Hindlimb muscle (tissue), 1 donor: ENCODE data around the gene CDK5R1. TPM values are rescaled to one million over a fixed set of nuclear protein-coding genes. Genes with fewer than 3 reads are reported as not detected.
"Not testable (repeated sequence)": the region's sequence is repeated elsewhere in the genome, so short reads cannot be mapped to it uniquely, and the experiment has no call there.

ENCODE experiments used
- DNase-seq: peaks from one replicate; pipeline ENCODE4 v3.0.0-alpha.2; 2013
- polyA plus RNA-seq: library from polyadenylated mRNA; unstranded; fragments of 120-200 nt; gene quantifications from one replicate; pipeline ENCODE4 v1.2.1, GENCODE V29; 2013; ENCODE audit not compliant: insufficient read length

CDK5R1 gene
- 13.6 TPM for polyA plus RNA-seq

DNA sequence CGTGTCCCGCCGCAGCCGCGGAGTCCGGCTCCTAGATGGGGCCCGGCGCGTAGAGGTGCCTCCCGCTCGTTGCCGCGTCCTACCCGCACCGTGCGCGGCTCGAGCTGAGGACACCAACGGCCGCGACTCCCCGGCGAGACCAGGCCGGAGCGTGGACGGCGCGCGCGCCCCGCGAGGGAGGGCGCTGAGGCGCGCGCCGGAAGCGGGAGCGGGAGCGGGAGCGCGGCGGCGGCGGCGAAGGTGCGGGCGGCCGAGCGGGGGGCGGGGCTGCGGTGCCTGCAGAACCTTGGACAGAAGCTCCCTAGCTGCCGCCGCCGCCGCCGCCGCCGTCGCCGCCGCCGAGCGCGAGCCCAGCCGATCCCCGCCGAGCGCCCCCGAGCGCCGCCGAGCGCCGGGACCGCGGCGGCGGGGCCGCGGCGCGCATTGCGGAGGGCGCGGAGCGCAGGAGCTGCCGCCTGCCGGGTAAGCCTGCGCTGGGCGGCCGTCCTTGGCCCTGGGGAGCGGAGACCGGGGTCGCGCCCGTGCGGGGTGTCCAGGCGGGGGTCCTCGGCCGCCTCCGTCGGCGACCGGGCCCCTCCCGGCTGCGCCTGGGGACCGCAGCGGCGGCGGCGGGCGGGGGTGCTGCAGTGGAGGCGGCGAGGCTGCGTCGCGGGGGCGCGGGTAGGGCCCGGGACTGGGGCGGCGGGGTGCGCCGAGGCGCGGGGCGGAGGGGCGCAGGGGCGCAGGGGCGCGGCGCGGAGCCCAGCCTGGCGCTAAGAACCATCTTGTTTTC, at the start of gene CDK5R1:
Gene CDK5R1 (plus strand): TSS at position 293 of the 772 bp plus-strand sequence. CDS start 628 bp downstream, outside the sequence.
- peak; percentile 69 for DNase-seq

DNA sequence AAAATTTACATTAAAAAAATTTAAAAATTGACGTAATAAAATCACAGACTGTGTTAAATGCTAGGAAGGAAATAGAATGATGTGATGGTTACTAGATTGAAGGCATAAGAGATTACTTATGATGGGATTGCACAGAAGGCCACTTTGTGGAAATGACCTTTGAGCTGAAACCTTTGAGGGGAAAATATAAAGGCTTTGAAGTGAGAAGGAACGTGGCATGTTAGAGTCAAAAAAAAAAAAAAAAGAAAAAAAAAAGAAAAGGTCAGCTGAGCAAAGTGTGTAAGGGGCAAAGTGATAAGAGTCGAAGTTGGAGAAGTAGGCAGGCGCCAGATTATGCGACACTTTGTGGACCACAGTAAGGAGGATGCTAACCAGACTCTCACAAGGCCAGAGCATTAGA, 46.1 kb upstream of the CDK5R1 start:
- DNase-seq, result no peak

GRCh38 chr17:32441886-32442285, 44.9 kb upstream of the CDK5R1 start:
- no peak for DNase-seq

GRCh38 chr17:32443827-32444300, 42.9 kb upstream of the CDK5R1 start:
- DNase-seq, result no peak

- peak; percentile 97 for DNase-seq
Observed at GRCh38 chr17:32444301-32445073, 42.3 kb upstream of the CDK5R1 start, which contains the start of gene PSMD11. PSMD11 (plus strand) TSS chr17:32444510; CDS start chr17:32444524, 14 bp downstream.

DNA sequence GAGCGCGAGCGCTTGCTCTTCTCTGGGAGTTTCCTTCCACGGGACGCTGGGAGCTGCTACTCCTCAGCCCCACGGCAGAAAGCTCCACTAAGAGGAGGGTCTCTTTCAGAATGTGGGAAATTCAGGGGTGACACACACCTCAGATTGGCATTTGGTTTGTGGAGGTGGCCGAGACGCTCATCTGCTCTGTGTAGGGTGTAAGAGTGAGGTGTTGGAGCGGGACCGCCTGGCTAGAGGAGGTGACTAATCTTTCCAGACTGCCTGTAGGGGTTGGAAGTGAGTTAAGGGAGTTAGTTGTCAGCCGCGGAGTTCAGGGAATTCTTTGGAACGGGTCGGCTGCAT, 41.7 kb upstream of the CDK5R1 start:
- DNase-seq, result peak; percentile 26

GRCh38 chr17:32445497-32445896, 41.3 kb upstream of the CDK5R1 start:
- DNase-seq, result no peak

DNA sequence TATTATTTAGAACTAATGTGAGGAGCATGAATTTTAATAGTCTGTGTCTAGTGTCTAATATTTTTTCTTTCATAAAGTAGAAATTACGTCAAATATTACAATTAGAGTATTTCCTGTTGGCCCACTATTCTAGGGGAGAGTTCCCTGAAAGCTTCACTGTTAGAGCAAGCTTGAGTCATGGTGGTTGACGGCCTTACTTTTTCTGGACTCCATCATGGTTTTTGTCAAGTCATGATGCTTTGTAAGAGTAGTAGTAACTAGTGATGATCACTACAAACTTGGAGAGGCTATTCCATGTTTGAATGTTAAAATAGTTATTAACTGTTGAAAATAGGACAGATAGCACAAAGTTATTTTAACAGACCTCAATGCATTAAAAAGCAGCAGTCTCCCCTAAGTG, 40.8 kb upstream of the CDK5R1 start:
- DNase-seq, result no peak

GRCh38 chr17:32446949-32447348, 39.8 kb upstream of the CDK5R1 start:
- no peak for DNase-seq

GRCh38 chr17:32449963-32450362, 36.8 kb upstream of the CDK5R1 start:
- no peak for DNase-seq

DNA sequence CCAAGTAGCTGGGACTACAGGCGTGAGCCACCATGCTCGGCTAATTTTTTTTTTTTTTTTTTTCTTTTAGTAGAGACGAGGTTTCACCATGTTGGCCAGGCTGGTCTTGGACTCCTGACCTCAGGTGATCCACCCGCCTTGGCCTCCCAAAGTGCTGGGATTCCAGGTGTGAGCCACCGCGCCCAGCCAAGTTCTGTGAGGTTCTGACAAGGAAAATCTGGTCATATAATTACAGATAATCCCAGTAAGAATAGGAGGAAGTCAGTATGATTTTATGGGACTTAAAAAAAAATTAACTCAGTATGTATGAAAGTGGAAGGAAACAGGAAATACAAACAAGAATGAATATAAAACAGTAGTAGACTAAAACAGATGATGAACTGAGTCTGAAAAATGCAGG, 36.4 kb upstream of the CDK5R1 start:
- not testable (repeated sequence) for DNase-seq

DNA sequence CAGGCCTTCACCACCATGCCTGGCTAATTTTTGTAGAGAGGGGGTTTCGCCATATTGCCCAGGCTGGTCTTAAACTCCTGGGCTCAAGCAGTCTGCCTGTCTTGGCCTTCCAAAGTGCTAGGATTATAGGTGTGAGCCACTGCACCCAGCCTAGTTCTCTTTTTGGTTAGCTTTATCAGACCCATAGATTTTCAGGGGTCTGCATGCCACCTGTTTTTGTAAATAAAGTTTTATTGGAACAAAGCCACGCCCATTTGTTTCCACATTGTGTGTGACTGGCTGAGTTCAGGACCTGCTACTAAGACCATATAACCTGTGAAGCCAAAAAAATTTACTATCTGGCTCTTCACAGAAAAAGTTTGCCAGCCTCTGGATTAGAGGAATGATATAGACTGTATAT, 34.9 kb upstream of the CDK5R1 start:
- DNase-seq, result no peak

DNA sequence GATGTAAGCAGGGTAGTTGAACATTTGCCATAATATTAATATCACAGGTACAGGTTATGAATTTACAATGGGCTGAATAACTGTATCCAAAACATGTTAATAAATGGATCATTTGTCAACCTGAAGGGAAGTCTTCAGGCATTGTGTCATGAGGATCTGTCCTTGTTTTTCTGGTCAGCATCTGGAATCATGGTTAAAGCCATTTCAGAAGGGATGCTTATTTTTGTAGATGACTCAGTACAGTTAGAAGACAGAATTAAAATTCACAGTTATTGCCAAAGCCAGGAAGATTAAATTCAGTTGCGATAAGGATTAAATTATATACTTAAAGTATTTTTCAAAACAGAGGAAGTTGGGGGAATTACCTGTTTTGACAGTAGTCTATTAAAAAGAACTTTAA, 34.5 kb upstream of the CDK5R1 start:
- no peak for DNase-seq

DNA sequence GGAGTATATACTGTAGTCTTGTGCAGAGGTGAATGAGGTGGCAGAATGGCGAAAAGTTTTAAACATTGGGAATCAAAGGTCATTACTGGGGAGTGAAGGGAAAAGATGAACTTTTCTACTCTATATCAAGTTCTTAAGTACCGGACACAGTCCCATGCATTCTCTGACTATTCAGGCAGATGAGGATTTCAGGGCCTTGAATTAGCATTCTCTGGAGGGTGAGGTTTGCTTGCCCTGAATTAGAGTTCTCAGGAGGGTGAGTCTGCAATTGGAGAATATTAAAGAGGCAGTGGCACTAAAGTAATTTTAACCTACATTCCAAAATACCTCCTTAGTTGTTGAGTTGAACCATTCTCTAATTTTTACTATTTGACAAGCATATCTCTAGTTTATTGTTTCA, 33.4 kb upstream of the CDK5R1 start:
- DNase-seq, result no peak

DNA sequence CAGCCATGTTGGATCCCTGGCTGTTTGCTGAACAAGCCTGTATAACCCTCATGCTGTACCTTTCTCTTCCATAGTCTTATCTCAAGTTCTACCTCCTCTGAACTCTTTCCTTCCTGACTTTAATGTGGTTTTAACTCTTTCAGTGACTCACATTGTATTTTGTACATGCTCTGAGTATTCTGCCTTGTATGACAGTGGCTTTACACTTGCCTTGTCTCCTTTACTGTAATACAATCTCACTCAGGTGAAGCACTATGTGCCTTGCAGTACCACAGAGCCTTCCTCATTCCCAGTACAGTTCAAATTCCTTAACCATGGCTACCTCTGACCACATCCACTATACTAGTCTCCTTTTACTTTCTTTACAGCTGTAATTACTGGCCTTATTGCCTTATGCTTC, 28.4 kb upstream of the CDK5R1 start:
- DNase-seq, result no peak

DNA sequence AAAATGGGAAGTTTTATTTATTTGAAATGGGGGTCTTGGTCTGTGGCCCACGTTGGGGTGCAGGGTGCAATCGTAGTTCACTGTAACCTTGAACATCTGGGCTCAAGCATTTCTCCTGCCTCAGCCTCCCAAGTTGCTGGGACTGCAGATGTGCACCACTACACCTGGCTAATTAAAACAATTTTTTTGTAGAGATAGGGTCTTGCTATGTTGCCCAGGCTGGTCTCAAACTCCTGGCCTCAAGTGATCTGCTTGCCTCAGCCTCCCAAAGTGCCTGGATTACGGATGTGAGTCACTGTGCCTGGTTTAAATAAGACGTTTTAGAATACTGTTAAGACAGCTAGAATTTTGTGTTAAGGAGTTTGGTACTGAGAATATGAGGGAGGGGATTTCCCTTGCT, 26.7 kb upstream of the CDK5R1 start:
- DNase-seq, result no peak

DNA sequence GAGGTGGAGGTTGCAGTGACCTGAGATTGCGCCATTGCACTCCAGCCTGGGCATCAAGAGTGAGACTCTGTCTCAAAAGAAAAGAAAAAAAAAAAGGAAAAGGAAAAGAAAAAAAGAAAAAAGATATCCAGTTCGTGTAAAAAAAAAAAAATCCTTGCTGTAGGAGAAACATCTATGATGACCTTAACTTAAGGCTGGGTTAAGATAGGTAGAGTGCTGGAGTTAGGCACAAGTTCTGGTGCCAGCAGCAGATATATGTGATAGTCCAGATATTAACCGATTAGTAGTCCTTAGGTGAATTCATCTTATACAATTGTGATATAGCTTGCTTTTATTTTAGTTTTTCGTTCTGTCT, 25.3 kb upstream of the CDK5R1 start:
- no peak for DNase-seq

GRCh38 chr17:32461853-32462617, 24.8 kb upstream of the CDK5R1 start:
- no peak for DNase-seq

DNA sequence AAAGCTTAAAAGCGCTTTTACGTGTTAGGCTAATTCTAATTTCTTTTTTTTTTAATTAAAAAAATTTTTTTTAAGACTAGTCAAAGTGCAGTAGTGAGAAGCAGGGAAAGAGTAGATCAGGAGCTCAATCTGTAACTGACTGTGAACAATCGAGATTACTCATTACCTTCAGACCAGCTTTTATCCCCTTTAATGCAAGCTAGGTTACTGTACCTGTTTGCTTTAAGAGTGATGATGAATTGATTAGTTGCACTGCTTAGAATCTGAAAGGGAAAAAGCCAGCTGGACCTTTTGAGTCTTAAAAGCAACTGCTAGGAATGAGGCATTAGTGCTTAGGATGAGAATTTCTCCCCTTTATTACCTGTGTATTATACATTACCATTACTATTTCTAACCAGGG, 23.5 kb upstream of the CDK5R1 start:
- no peak for DNase-seq

- DNase-seq, result no peak
Observed at GRCh38 chr17:32464374-32464773, 22.4 kb upstream of the CDK5R1 start.

GRCh38 chr17:32467949-32468348, 18.8 kb upstream of the CDK5R1 start:
- no peak for DNase-seq

DNA sequence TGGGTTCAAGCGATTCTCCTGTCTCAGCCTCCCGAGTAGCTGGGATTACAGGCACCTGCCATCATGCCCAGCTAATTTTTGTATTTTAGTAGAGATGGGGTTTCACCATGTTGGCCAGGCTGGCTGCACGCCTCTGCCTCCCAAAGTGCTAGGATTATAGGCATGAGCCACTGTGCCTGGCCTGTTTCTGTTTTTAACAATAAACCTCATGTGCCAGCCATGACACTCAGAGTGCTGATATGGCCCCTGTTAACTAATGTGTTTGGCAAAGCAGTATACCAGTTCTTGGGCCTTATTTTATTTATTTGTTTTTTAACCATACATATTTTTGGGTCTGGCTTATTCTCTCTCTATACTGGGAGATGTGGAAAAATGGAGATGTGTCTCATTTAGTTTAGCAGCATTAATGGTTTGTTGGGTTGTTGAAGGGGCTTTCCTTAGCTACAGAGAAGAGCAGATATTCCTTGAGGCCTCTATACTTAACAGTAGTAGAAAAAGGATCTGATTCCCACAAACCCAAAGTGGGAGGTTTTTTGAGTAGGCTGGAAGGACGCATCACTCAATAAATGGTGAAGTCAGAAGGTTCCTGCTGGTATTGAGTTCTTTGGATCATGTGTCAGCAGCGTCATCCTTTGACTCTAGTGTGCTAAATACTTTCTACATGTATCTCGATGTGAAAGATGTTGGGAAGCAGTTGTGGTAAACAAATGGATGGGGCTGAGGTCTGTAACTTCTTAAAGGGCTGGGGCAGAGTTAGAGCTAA, 16.2 kb upstream of the CDK5R1 start:
- no peak for DNase-seq
